Ovary (tissue), 3 donors: ENCODE measurements around the gene TPD52L2.

Source experiments
- EP300 ChIP-seq: sonication (generic); formaldehyde crosslinking; IDR thresholded peaks from one replicate; pipeline ENCODE4 v1.6.1; 2017; ENCODE audit warnings: antibody characterized with exemption
- POLR2A ChIP-seq: fragments of 450-650 bp; IDR thresholded peaks from one replicate; pipeline ENCODE4 v1.6.1; 2017; ENCODE audit warnings: antibody characterized with exemption, mild to moderate bottlenecking, moderate library complexity
- TF ChIP-seq, protein P1 (sequence below), 3 donors: fragments of 450-650 bp in 2 of 3; fragments of 200-600 bp in 1 of 3; IDR thresholded peaks; one replicate each; pipeline versions ENCODE4 v1.5.1 to v1.8.0; 2016 to 2022; ENCODE audit warnings: antibody characterized with exemption in 3 of 3, mild to moderate bottlenecking in 1 of 3
- donor health status: DM: no; HTN: no; CAD: no.

DNA sequence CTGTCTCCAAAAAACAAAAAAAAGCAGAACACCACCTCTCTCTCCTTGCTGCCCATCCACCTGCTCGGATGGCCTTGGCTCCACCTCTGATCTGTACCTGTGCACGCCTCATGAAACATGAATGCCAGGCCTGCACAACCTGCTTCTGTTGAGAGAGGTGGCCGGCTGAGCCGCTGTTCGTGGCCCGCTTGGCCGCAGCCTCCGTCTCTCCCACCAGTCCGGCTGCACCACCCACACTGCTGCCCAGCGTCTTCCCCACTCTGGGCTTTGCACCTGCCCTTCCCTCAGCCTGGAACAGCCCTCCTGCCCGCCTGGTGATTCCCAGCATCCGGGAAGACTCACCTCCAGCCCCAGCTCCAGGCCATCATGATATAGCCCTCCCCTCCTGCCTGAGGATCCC lies 21.8 kb upstream of the TPD52L2 start:
- TF ChIP-seq, protein P1, sequence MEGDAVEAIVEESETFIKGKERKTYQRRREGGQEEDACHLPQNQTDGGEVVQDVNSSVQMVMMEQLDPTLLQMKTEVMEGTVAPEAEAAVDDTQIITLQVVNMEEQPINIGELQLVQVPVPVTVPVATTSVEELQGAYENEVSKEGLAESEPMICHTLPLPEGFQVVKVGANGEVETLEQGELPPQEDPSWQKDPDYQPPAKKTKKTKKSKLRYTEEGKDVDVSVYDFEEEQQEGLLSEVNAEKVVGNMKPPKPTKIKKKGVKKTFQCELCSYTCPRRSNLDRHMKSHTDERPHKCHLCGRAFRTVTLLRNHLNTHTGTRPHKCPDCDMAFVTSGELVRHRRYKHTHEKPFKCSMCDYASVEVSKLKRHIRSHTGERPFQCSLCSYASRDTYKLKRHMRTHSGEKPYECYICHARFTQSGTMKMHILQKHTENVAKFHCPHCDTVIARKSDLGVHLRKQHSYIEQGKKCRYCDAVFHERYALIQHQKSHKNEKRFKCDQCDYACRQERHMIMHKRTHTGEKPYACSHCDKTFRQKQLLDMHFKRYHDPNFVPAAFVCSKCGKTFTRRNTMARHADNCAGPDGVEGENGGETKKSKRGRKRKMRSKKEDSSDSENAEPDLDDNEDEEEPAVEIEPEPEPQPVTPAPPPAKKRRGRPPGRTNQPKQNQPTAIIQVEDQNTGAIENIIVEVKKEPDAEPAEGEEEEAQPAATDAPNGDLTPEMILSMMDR (IDR thresholded peaks at IDR 0.05), result no peak
- TF ChIP-seq POLR2A (no peak), EP300 (no peak)
